CD8-positive, alpha-beta memory T cell (primary cell): ENCODE results near the gene KBTBD3. TPM values are rescaled to one million over a fixed set of nuclear protein-coding genes. Genes with fewer than 3 reads are reported as not detected.

ENCODE experiments used
- CTCF ChIA-PET: fragments of 350-600 bp; sonication (Branson Sonifier 250); formaldehyde crosslinking; loops from one replicate; lab custom pipeline; 2021; ENCODE audit warnings: antibody characterized with exemption; lab: Charles Lee
- POLR2A ChIA-PET: fragments of 350-600 bp; sonication (Branson Sonifier 250); formaldehyde crosslinking; loops from one replicate; lab custom pipeline; 2021; ENCODE audit warnings: antibody characterized with exemption; lab: Charles Lee
- DNase-seq, 5 donors: peaks; one replicate each; pipeline versions ENCODE4 v3.0.0 to v3.0.0-alpha.2; 2020 to 2022; ENCODE audit warnings: mixed read lengths in 1 of 5
- H3K27ac ChIP-seq: one replicate; pipeline ENCODE4 v1.7.0; 2013; ENCODE audit warnings: low read depth, mild to moderate bottlenecking, low read length, moderate library complexity
- H3K27me3 ChIP-seq: 2 replicates; pipeline ENCODE4 v1.7.0; 2013; ENCODE audit warnings: low read length, mild to moderate bottlenecking; ENCODE audit not compliant: insufficient read depth, poor library complexity, severe bottlenecking
- H3K36me3 ChIP-seq: 2 replicates; pipeline ENCODE4 v1.7.0; 2013; ENCODE audit warnings: mild to moderate bottlenecking, low read length, moderate library complexity; ENCODE audit not compliant: insufficient read depth
- H3K4me1 ChIP-seq: 2 replicates; pipeline ENCODE4 v1.7.0; 2013; ENCODE audit warnings: mild to moderate bottlenecking, low read length, moderate library complexity; ENCODE audit not compliant: insufficient read depth
- H3K4me3 ChIP-seq: 2 replicates; pipeline ENCODE4 v1.7.0; 2013; ENCODE audit warnings: mild to moderate bottlenecking, low read length
- H3K9me3 ChIP-seq: 2 replicates; pipeline ENCODE4 v1.7.0; 2013; ENCODE audit warnings: mild to moderate bottlenecking, low read length
- H3K27ac Mint-ChIP-seq, 8 donors: one replicate each; pipeline ENCODE4 v1.8.0; 2020 to 2021; ENCODE audit warnings: mixed read lengths in 8 of 8, mild to moderate bottlenecking in 6 of 8, inconsistent platforms in 3 of 8, moderate library complexity in 3 of 8
- H3K27me3 Mint-ChIP-seq, 2 donors: one replicate each; pipeline ENCODE4 v1.8.0; 2020 to 2021; ENCODE audit warnings: mixed read lengths in 2 of 2, mild to moderate bottlenecking in 1 of 2, moderate library complexity in 1 of 2
- H3K36me3 Mint-ChIP-seq, 3 donors: one replicate each; pipeline ENCODE4 v1.8.0; 2020 to 2021; ENCODE audit warnings: mixed read lengths in 3 of 3, inconsistent platforms in 1 of 3, mild to moderate bottlenecking in 1 of 3
- H3K4me1 Mint-ChIP-seq, 3 donors: one replicate each; pipeline ENCODE4 v1.8.0; 2020 to 2021; ENCODE audit warnings: mixed read lengths in 3 of 3, inconsistent platforms in 1 of 3, mild to moderate bottlenecking in 1 of 3
- H3K4me3 Mint-ChIP-seq, 7 donors: one replicate each; pipeline ENCODE4 v1.8.0; 2020 to 2021; ENCODE audit warnings: mixed read lengths in 7 of 7, mild to moderate bottlenecking in 6 of 7, moderate library complexity in 4 of 7, inconsistent platforms in 2 of 7
- H3K9me3 Mint-ChIP-seq, 5 donors: one replicate each; pipeline ENCODE4 v1.8.0; 2020 to 2022; ENCODE audit warnings: mixed read lengths in 5 of 5, mild to moderate bottlenecking in 3 of 5, moderate library complexity in 2 of 5, inconsistent platforms in 1 of 5
- polyA plus RNA-seq: library from polyadenylated mRNA; unstranded; fragments of 300-500 nt; fragmentation: Illumina TruSeq; gene quantifications from one replicate; pipeline ENCODE4 v1.2.3, GENCODE V29; 2021
- total RNA-seq, 2 experiments: library from RNA; stranded (reverse); gene quantifications; one replicate each; pipeline ENCODE4 v1.2.3, GENCODE V29; 2021

Gene KBTBD3
- total and polyA plus RNA-seq, 3 experiments from 2014 or later = 4.2 to 10.4 (median 5.0) TPM

- H3K36me3 Mint-ChIP-seq = no peaks in the 10 kb centered on the region
- CTCF ChIA-PET = no interaction called here
- no peaks in the 10 kb centered on the region for H3K4me1 ChIP-seq
- no peaks in the 10 kb centered on the region for H3K36me3 ChIP-seq
- no peaks in the 10 kb centered on the region for H3K4me1 Mint-ChIP-seq
- DNase-seq = no peak
- POLR2A ChIA-PET = no interaction called here
- no peak overlapping the region for H3K27ac ChIP-seq
- H3K4me3 Mint-ChIP-seq = no peak overlapping the region
- no peaks in the 10 kb centered on the region for H3K9me3 ChIP-seq
- H3K27ac Mint-ChIP-seq = no peak overlapping the region
- no peak overlapping the region for H3K4me3 ChIP-seq
- no peaks in the 10 kb centered on the region for H3K27me3 ChIP-seq
- peaks cover 11 to 80% of the 10 kb centered on the region in 2 donors for H3K27me3 Mint-ChIP-seq
- H3K9me3 Mint-ChIP-seq = peaks cover 0 to 4% (median 2%) of the 10 kb centered on the region in 5 donors
These were observed 46.5 kb downstream of the KBTBD3 start for GRCh38 chr11:106030609-106031008.

GRCh38 chr11:106022795-106023275 lies 54.3 kb downstream of the KBTBD3 start:
- Mint-ChIP-seq H3K27me3 (peaks cover 7 to 16% of the 10 kb centered on the region in 2 donors), H3K36me3 (peaks cover 4 to 18% (median 7%) of the 10 kb centered on the region in 3 donors), H3K4me3 (peak overlapping the region; percentile 89 to 98 (median 94)), H3K4me1 (peaks cover 37 to 53% (median 50%) of the 10 kb centered on the region in 3 donors), H3K9me3 (peaks cover 0 to 2% (median 0%) of the 10 kb centered on the region in 5 donors), H3K27ac (peak overlapping the region; percentile 70 to 97 (median 90))
- DNase-seq = peak in 1 of 5 donors; percentile 1
- ChIA-PET POLR2A (interaction anchor here (1.1 kb wide), 1 partner anchor 55 kb away, joined by 4 read pairs; the partner anchor contains the start of genes AASDHPPT and KBTBD3), CTCF (interaction anchor here (1.6 kb wide), 1 partner anchor 54 kb away, joined by 6 read pairs; the partner anchor contains the start of genes AASDHPPT and KBTBD3)
- H3K36me3 ChIP-seq = no peaks in the 10 kb centered on the region
- H3K27me3 ChIP-seq = no peaks in the 10 kb centered on the region
- no peak overlapping the region for H3K27ac ChIP-seq
- no peaks in the 10 kb centered on the region for H3K9me3 ChIP-seq
- peak overlapping the region; percentile 84 for H3K4me3 ChIP-seq
- H3K4me1 ChIP-seq = peaks cover 31% of the 10 kb centered on the region

- CTCF ChIA-PET = interaction anchor here (1.6 kb wide), 1 partner anchor 55 kb away, joined by 6 read pairs; the partner anchor contains the start of genes AASDHPPT and KBTBD3
- peaks cover 0 to 2% (median 0%) of the 10 kb centered on the region in 5 donors for H3K9me3 Mint-ChIP-seq
These were observed 55.0 kb downstream of the KBTBD3 start, which contains the start of gene MSANTD4 for GRCh38 chr11:106021967-106022794. Gene MSANTD4, minus strand, starts transcription at chr11:106022240. Its CDS starts 11,323 bp downstream, at chr11:106010917.

GRCh38 chr11:106021181-106021966 lies 55.8 kb downstream of the KBTBD3 start:
- peak overlapping the region; percentile 89 to 98 (median 94) for H3K4me3 Mint-ChIP-seq
- H3K27ac Mint-ChIP-seq = peak overlapping the region; percentile 70 to 97 (median 90)
- Histone ChIP-seq H3K9me3 (no peaks in the 10 kb centered on the region), H3K4me3 (peak overlapping the region; percentile 84), H3K27me3 (no peaks in the 10 kb centered on the region), H3K4me1 (peaks cover 31% of the 10 kb centered on the region), H3K27ac (peak overlapping the region; percentile 58), H3K36me3 (no peaks in the 10 kb centered on the region)
- DNase-seq = no peak
- H3K27me3 Mint-ChIP-seq = peaks cover 5 to 7% of the 10 kb centered on the region in 2 donors
- no peaks in the 10 kb centered on the region for H3K9me3 Mint-ChIP-seq
- ChIA-PET CTCF (no interaction called here), POLR2A (no interaction called here)
- H3K4me1 Mint-ChIP-seq = peaks cover 43 to 65% (median 60%) of the 10 kb centered on the region in 3 donors
- H3K36me3 Mint-ChIP-seq = peaks cover 5 to 19% (median 7%) of the 10 kb centered on the region in 3 donors

More at GRCh38 chr11:106021967-106022794, 55.0 kb downstream of the KBTBD3 start, which contains the start of gene MSANTD4:
- Histone ChIP-seq H3K9me3 (no peaks in the 10 kb centered on the region), H3K4me3 (peak within 1 kb of the TSS; percentile 84), H3K27ac (peak within 1 kb of the TSS; percentile 58), H3K4me1 (peaks cover 31% of the 10 kb centered on the region), H3K27me3 (no peaks in the 10 kb centered on the region), H3K36me3 (no peaks in the 10 kb centered on the region)
- DNase-seq = peak; percentile 91 to 98 (median 95)
- peak within 1 kb of the TSS; percentile 70 to 97 (median 90) for H3K27ac Mint-ChIP-seq
- peak within 1 kb of the TSS; percentile 89 to 98 (median 94) for H3K4me3 Mint-ChIP-seq
- H3K4me1 Mint-ChIP-seq = peaks cover 37 to 57% (median 52%) of the 10 kb centered on the region in 3 donors
- POLR2A ChIA-PET = interaction anchor here (1.1 kb wide), 1 partner anchor 55 kb away, joined by 4 read pairs; the partner anchor contains the start of genes AASDHPPT and KBTBD3
- H3K36me3 Mint-ChIP-seq = peaks cover 4 to 18% (median 7%) of the 10 kb centered on the region in 3 donors
- H3K27me3 Mint-ChIP-seq = peaks cover 7 to 11% of the 10 kb centered on the region in 2 donors

GRCh38 chr11:106017093-106017492 lies 60.1 kb downstream of the KBTBD3 start:
- H3K27me3 Mint-ChIP-seq = no peaks in the 10 kb centered on the region

GRCh38 chr11:106015066-106015465 lies 62.1 kb downstream of the KBTBD3 start:
- H3K27ac Mint-ChIP-seq = no peak overlapping the region
- Histone ChIP-seq H3K4me1 (peaks cover 21% of the 10 kb centered on the region), H3K4me3 (no peak overlapping the region), H3K9me3 (no peaks in the 10 kb centered on the region), H3K27me3 (no peaks in the 10 kb centered on the region), H3K36me3 (peaks cover 7% of the 10 kb centered on the region), H3K27ac (no peak overlapping the region)
- ChIA-PET POLR2A (no interaction called here), CTCF (no interaction called here)
- no peaks in the 10 kb centered on the region for H3K27me3 Mint-ChIP-seq
- peaks cover 58 to 88% (median 83%) of the 10 kb centered on the region in 3 donors for H3K4me1 Mint-ChIP-seq
- H3K36me3 Mint-ChIP-seq = peaks cover 16 to 40% (median 25%) of the 10 kb centered on the region in 3 donors
- H3K9me3 Mint-ChIP-seq = no peaks in the 10 kb centered on the region
- H3K4me3 Mint-ChIP-seq = no peak overlapping the region
- no peak for DNase-seq

More at GRCh38 chr11:106017093-106017492, 60.1 kb downstream of the KBTBD3 start:
- no peak overlapping the region for H3K27ac Mint-ChIP-seq
- peaks cover 58 to 92% (median 90%) of the 10 kb centered on the region in 3 donors for H3K4me1 Mint-ChIP-seq
- H3K27ac ChIP-seq = no peak overlapping the region
- no peak overlapping the region for H3K4me3 Mint-ChIP-seq
- peaks cover 35% of the 10 kb centered on the region for H3K4me1 ChIP-seq
- DNase-seq = no peak
- no peaks in the 10 kb centered on the region for H3K27me3 ChIP-seq
- ChIA-PET CTCF (no interaction called here), POLR2A (no interaction called here)
- peaks cover 5 to 32% (median 13%) of the 10 kb centered on the region in 3 donors for H3K36me3 Mint-ChIP-seq
- no peaks in the 10 kb centered on the region for H3K9me3 Mint-ChIP-seq
- H3K9me3 ChIP-seq = no peaks in the 10 kb centered on the region
- H3K4me3 ChIP-seq = no peak overlapping the region
- no peaks in the 10 kb centered on the region for H3K36me3 ChIP-seq

- no peak overlapping the region for H3K4me3 Mint-ChIP-seq
- H3K36me3 ChIP-seq = peaks cover 11% of the 10 kb centered on the region
- H3K9me3 ChIP-seq = no peaks in the 10 kb centered on the region
- H3K4me3 ChIP-seq = no peak overlapping the region
- CTCF ChIA-PET = no interaction called here
- no peaks in the 10 kb centered on the region for H3K9me3 Mint-ChIP-seq
- DNase-seq = no peak
- H3K27ac ChIP-seq = no peak overlapping the region
- H3K27me3 Mint-ChIP-seq = no peaks in the 10 kb centered on the region
- H3K36me3 Mint-ChIP-seq = peaks cover 20 to 43% (median 28%) of the 10 kb centered on the region in 3 donors
- H3K27ac Mint-ChIP-seq = no peak overlapping the region
- H3K27me3 ChIP-seq = no peaks in the 10 kb centered on the region
- peaks cover 56 to 87% (median 82%) of the 10 kb centered on the region in 3 donors for H3K4me1 Mint-ChIP-seq
- H3K4me1 ChIP-seq = peaks cover 16% of the 10 kb centered on the region
- POLR2A ChIA-PET = no interaction called here
These were observed 62.5 kb downstream of the KBTBD3 start for GRCh38 chr11:106014620-106015019.
